GM19099 (cell line): Measurements from ENCODE around the gene AOPEP.

Experiments
- POLR2A ChIP-seq: IDR thresholded peaks from 3 replicates; pipeline ENCODE4 v1.6.1; 2011; ENCODE audit warnings: low read depth; ENCODE audit not compliant: insufficient read length; ENCODE audit errors: extremely low read depth

The AOPEP gene

GRCh38 chr9:95132366-95133324 lies 406.1 kb downstream of the AOPEP start:
- TF ChIP-seq POLR2A: no peak

- no peak for TF ChIP-seq POLR2A
These were observed 406.8 kb downstream of the AOPEP start for GRCh38 chr9:95133325-95133705.

DNA sequence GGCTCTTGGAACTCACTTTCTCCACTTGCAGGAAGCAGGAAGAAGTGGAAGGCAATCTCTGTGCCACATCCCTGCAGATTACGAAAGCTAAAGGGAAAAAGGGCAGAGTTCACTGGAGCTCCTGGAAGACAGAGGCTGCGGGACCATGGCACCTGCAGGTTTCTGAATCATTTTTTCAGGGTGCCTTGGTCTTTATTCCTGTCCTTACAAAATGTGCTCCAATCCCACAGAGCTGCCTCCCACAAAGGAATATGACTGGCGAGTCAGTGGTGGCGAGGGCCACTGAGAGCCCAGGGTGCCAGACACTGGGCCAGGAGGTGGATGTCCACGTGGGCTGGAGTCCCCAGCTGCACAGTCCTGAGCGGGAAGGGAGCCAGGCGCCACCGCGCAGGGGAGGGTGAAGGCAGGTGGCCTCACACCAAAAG lies 408.0 kb downstream of the AOPEP start:
- no peak for TF ChIP-seq POLR2A

GRCh38 chr9:95135756-95136155 lies 409.3 kb downstream of the AOPEP start:
- TF ChIP-seq POLR2A: no peak
